SU-DHL-6 (cell line): ENCODE data around the gene SLC43A3.

ENCODE experiments used
- H2AFZ ChIP-seq: fragments of 200-600 bp; sonication (generic); 2 replicates; pipeline ENCODE4 v1.6.1; 2014; ENCODE audit warnings: low read depth, mild to moderate bottlenecking, moderate library complexity, mixed read lengths, antibody characterized with exemption, low read length; ENCODE audit not compliant: severe bottlenecking
- H3F3A ChIP-seq: fragments of 200-600 bp; shearing (Covaris generic); 2 replicates; pipeline ENCODE4 v1.6.0; 2016; ENCODE audit warnings: antibody characterized with exemption, mild to moderate bottlenecking; ENCODE audit not compliant: insufficient read depth
- H3K27ac ChIP-seq: fragments of 200-600 bp; sonication (generic); 2 replicates; pipeline ENCODE4 v1.5.1; 2016; ENCODE audit warnings: low read depth, mild to moderate bottlenecking, low read length, moderate library complexity, mixed read lengths
- H3K27me3 ChIP-seq: fragments of 200-600 bp; sonication (generic), shearing (Covaris generic); 2 replicates; pipeline ENCODE4 v1.6.0; 2014; ENCODE audit warnings: mild to moderate bottlenecking, low read length
- H3K36me3 ChIP-seq: fragments of 200-600 bp; sonication (generic); 2 replicates; pipeline ENCODE4 v1.6.1; 2014; ENCODE audit warnings: mild to moderate bottlenecking, low read length, mixed read lengths
- H3K4me2 ChIP-seq: fragments of 300-600, 200-600 bp; shearing (Covaris generic), sonication (generic); 2 replicates; pipeline ENCODE4 v1.6.0; 2014; ENCODE audit warnings: low read length, low read depth, mild to moderate bottlenecking; ENCODE audit not compliant: poor library complexity, severe bottlenecking
- H3K4me3 ChIP-seq: fragments of 200-600 bp; sonication (generic); 2 replicates; pipeline ENCODE4 v1.5.1; 2014; ENCODE audit warnings: antibody characterized with exemption, low read length, mild to moderate bottlenecking, mixed read lengths; ENCODE audit not compliant: insufficient read depth, poor library complexity, severe bottlenecking
- H3K79me2 ChIP-seq: fragments of 200-600 bp; sonication (generic); 2 replicates; pipeline ENCODE4 v1.6.1; 2014; ENCODE audit warnings: mild to moderate bottlenecking, low read length, moderate library complexity; ENCODE audit not compliant: insufficient read depth
- H3K9ac ChIP-seq: fragments of 200-600 bp; sonication (generic); 2 replicates; pipeline ENCODE4 v1.7.0; 2014; ENCODE audit warnings: mild to moderate bottlenecking, low read length
- H3K9me2 ChIP-seq: fragments of 200-600 bp; sonication (generic); replicated peaks from 2 replicates; pipeline ENCODE4 v1.6.1; 2014; ENCODE audit warnings: low read length; ENCODE audit not compliant: insufficient read depth
- H3K9me3 ChIP-seq: fragments of 200-600 bp; sonication (generic); 2 replicates; pipeline ENCODE4 v1.6.1; 2014; ENCODE audit warnings: low read length, mixed read lengths; ENCODE audit not compliant: insufficient read depth
- H4K20me1 ChIP-seq: fragments of 200-600 bp; sonication (generic); 2 replicates; pipeline ENCODE4 v1.6.1; 2014; ENCODE audit warnings: low read depth, mild to moderate bottlenecking, antibody characterized with exemption, low read length, moderate library complexity, mixed read lengths
- EZH2phosphoT487 ChIP-seq: fragments of 200-600 bp; sonication (generic), shearing (Covaris generic); conservative IDR thresholded peaks from 2 replicates; pipeline ENCODE4 v1.6.1; 2018; ENCODE audit warnings: mild to moderate bottlenecking, antibody characterized with exemption, low read length, moderate library complexity, mixed read lengths
- TF ChIP-seq, protein P1 (sequence below): fragments of 200-600 bp; sonication (generic); IDR thresholded peaks from one replicate; pipeline ENCODE4 v1.5.1; 2017; ENCODE audit warnings: antibody characterized with exemption, mild to moderate bottlenecking, low read length, moderate library complexity; ENCODE audit not compliant: insufficient read depth, poor library complexity, severe bottlenecking

The SLC43A3 gene

DNA sequence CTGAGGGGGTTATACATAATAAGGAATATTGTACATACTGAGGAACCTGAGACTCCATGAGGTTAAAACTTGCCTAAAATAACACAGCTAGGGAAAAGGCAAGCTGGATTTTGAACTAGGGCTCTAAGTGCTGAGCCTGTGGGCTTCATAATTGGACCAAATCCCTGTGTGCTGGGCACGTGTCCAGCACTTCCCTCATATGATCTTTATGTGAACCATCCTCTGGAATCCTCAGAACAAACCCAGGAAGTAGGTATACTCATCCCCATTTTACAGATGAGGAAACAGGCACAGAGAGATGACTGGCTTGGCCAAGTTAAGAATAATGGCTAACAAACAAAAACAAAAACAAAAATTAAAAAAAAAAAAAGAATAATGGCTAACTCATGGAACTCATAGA, 48.3 kb upstream of the SLC43A3 start:
- no peak overlapping the region for H3K27ac ChIP-seq
- H3F3A ChIP-seq, result no peaks in the 10 kb centered on the region

DNA sequence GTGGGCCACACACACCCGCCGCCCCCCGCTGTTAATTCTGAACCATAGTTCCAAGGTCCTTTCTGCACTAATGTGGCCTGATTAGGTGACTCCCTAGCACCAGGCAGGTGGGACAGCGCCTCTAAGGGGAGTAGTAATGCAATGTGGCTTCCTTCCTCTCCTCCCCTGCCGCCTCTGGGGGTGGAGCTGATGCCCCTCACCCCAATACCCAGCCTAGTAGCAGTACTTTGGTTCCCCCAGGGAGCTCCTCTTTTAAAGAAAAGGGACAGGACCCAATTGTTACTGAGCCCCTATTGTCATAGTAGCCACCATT, 47.8 kb upstream of the SLC43A3 start:
- no peaks in the 10 kb centered on the region for H3K9me3 ChIP-seq
- no peaks in the 10 kb centered on the region for H4K20me1 ChIP-seq
- no peaks in the 10 kb centered on the region for H3K9me2 ChIP-seq
- no peak overlapping the region for H3K9ac ChIP-seq
- H3K4me3 ChIP-seq, result no peak overlapping the region
- H3K79me2 ChIP-seq, result no peaks in the 10 kb centered on the region
- TF ChIP-seq, protein P1, sequence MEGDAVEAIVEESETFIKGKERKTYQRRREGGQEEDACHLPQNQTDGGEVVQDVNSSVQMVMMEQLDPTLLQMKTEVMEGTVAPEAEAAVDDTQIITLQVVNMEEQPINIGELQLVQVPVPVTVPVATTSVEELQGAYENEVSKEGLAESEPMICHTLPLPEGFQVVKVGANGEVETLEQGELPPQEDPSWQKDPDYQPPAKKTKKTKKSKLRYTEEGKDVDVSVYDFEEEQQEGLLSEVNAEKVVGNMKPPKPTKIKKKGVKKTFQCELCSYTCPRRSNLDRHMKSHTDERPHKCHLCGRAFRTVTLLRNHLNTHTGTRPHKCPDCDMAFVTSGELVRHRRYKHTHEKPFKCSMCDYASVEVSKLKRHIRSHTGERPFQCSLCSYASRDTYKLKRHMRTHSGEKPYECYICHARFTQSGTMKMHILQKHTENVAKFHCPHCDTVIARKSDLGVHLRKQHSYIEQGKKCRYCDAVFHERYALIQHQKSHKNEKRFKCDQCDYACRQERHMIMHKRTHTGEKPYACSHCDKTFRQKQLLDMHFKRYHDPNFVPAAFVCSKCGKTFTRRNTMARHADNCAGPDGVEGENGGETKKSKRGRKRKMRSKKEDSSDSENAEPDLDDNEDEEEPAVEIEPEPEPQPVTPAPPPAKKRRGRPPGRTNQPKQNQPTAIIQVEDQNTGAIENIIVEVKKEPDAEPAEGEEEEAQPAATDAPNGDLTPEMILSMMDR, result no peak
- no peak for TF ChIP-seq EZH2phosphoT487
- H3K36me3 ChIP-seq, result no peaks in the 10 kb centered on the region
- no peaks in the 10 kb centered on the region for H3F3A ChIP-seq
- no peak overlapping the region for H3K27ac ChIP-seq
- H2AFZ ChIP-seq, result no peak overlapping the region
- H3K4me2 ChIP-seq, result no peak overlapping the region
- H3K27me3 ChIP-seq, result no peaks in the 10 kb centered on the region

More for the DNA sequence above, 48.3 kb upstream of the SLC43A3 start:
- no peaks in the 10 kb centered on the region for H3K27me3 ChIP-seq
- H3K9me2 ChIP-seq, result no peaks in the 10 kb centered on the region
- H3K36me3 ChIP-seq, result no peaks in the 10 kb centered on the region
- H3K4me3 ChIP-seq, result no peak overlapping the region
- H2AFZ ChIP-seq, result no peak overlapping the region
- TF ChIP-seq, protein P1, result no peak
- no peak for TF ChIP-seq EZH2phosphoT487
- no peak overlapping the region for H3K4me2 ChIP-seq
- H3K9ac ChIP-seq, result no peak overlapping the region
- no peaks in the 10 kb centered on the region for H3K79me2 ChIP-seq
- no peaks in the 10 kb centered on the region for H3K9me3 ChIP-seq
- H4K20me1 ChIP-seq, result no peaks in the 10 kb centered on the region

DNA sequence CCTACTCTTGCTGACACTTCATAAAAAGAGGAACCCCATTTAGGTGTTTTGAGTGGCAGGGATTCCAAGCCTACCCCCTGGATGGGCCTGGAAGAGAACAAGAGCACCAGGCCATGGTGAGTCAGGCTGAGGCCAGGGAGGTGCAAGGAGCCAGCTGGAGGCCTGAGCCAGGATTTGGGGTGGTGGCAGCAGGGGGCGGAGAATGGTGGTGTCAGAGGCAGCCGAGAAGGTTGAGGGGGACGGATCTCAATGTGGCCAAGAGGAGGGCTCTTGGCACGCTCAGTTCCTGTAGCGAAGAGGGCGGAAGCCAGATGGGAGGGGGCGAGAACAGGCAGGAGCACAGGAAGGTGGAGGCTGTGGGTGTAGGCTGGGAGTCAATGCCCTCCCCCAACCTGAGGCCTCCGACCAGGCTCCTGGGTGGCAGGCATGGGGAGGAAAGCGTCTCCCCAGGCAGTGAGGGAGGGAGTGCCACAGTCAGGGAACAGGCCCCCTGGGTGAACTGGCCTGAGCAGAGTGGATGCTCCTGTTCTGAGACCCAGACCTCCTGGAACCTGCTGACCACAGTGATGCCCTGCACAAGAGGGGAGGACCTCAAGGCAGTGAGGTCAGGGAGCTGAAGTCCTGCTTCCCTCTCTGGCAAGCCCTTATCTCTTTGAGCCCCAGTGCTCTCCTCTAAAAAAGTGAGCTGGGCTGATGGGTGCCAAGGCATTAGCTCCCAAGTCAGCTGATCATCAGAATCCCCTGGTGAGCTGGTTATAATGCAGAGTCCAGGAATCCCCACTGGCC, 47.3 kb upstream of the SLC43A3 start:
- Histone ChIP-seq H3K9ac (no peak overlapping the region), H3K27ac (no peak overlapping the region), H3K4me2 (no peak overlapping the region), H3K9me3 (no peaks in the 10 kb centered on the region), H3K4me3 (no peak overlapping the region), H3K79me2 (no peaks in the 10 kb centered on the region), H4K20me1 (no peaks in the 10 kb centered on the region), H3K36me3 (no peaks in the 10 kb centered on the region), H3K9me2 (no peaks in the 10 kb centered on the region), H2AFZ (no peak overlapping the region), H3K27me3 (no peaks in the 10 kb centered on the region), H3F3A (no peaks in the 10 kb centered on the region)
- TF ChIP-seq, protein P1, result no peak
- TF ChIP-seq EZH2phosphoT487, result no peak
